Astrocyte (in vitro differentiated cells and primary cell): ENCODE data around the gene SIGLEC12. TPM values are rescaled to one million over a fixed set of nuclear protein-coding genes. Genes with fewer than 3 reads are reported as not detected.

Source experiments
- DNase-seq: peaks from one replicate; pipeline ENCODE4 v3.0.0-alpha.2; 2010; ENCODE audit warnings: low read depth
- FAIRE-seq: peaks from 2 replicates; lab custom pipeline; 2011; peaks lifted over from hg19 to GRCh38; lab: Jason Lieb, UNC
- H2AFZ ChIP-seq: 2 replicates; pipeline ENCODE4 v1.6.0; 2012; ENCODE audit warnings: low read depth, low read length, inconsistent platforms
- H3K27ac ChIP-seq: 2 replicates; pipeline ENCODE4 v1.5.1; 2011; ENCODE audit warnings: low read depth, low read length, inconsistent platforms
- H3K27me3 ChIP-seq: 2 replicates; pipeline ENCODE4 v1.6.0; 2011; ENCODE audit warnings: low read length, inconsistent platforms; ENCODE audit not compliant: insufficient read depth
- H3K36me3 ChIP-seq: 2 replicates; pipeline ENCODE4 v1.5.1; 2011; ENCODE audit warnings: low read length, inconsistent platforms; ENCODE audit not compliant: insufficient read depth
- H3K4me1 ChIP-seq: 2 replicates; pipeline ENCODE4 v1.5.1; 2011; ENCODE audit warnings: low read length, inconsistent platforms; ENCODE audit not compliant: insufficient read depth
- H3K4me2 ChIP-seq: 2 replicates; pipeline ENCODE4 v1.6.0; 2012; ENCODE audit warnings: low read length, inconsistent platforms
- H3K4me3 ChIP-seq: 2 replicates; pipeline ENCODE4 v1.5.1; 2011; ENCODE audit warnings: low read depth, mild to moderate bottlenecking, low read length, inconsistent platforms; ENCODE audit not compliant: insufficient read depth
- H3K79me2 ChIP-seq: 2 replicates; pipeline ENCODE4 v1.6.0; 2012; ENCODE audit warnings: mild to moderate bottlenecking, low read length, inconsistent platforms; ENCODE audit not compliant: insufficient read depth
- H3K9ac ChIP-seq: 2 replicates; pipeline ENCODE4 v1.6.0; 2012; ENCODE audit warnings: mild to moderate bottlenecking, low read length, inconsistent platforms
- H3K9me3 ChIP-seq: 2 replicates; pipeline ENCODE4 v1.5.1; 2012; ENCODE audit warnings: low read depth, mild to moderate bottlenecking, low read length, inconsistent platforms; ENCODE audit not compliant: insufficient read depth
- H4K20me1 ChIP-seq: 2 replicates; pipeline ENCODE4 v1.6.0; 2012; ENCODE audit warnings: low read length, inconsistent platforms; ENCODE audit not compliant: insufficient read depth
- H3K27ac Mint-ChIP-seq: one replicate; pipeline ENCODE4 v1.8.0; 2021; ENCODE audit warnings: mild to moderate bottlenecking, mixed read lengths; ENCODE audit not compliant: unreplicated experiment
- H3K27me3 Mint-ChIP-seq: one replicate; pipeline ENCODE4 v1.8.0; 2021; ENCODE audit warnings: low read depth, mixed read lengths; ENCODE audit not compliant: unreplicated experiment
- H3K36me3 Mint-ChIP-seq: one replicate; pipeline ENCODE4 v1.8.0; 2021; ENCODE audit warnings: low read depth, mixed read lengths; ENCODE audit not compliant: unreplicated experiment
- H3K4me1 Mint-ChIP-seq: one replicate; pipeline ENCODE4 v1.8.0; 2021; ENCODE audit warnings: low read depth, mixed read lengths; ENCODE audit not compliant: unreplicated experiment
- H3K4me3 Mint-ChIP-seq: one replicate; pipeline ENCODE4 v1.8.0; 2021; ENCODE audit warnings: mild to moderate bottlenecking, moderate library complexity, mixed read lengths; ENCODE audit not compliant: unreplicated experiment
- H3K9me3 Mint-ChIP-seq: one replicate; pipeline ENCODE4 v1.8.0; 2021; ENCODE audit warnings: mild to moderate bottlenecking, mixed read lengths; ENCODE audit not compliant: unreplicated experiment
- EZH2 ChIP-seq: IDR thresholded peaks from 2 replicates; pipeline ENCODE4 v1.6.1; 2012; ENCODE audit warnings: mild to moderate bottlenecking, low read length, inconsistent platforms; ENCODE audit not compliant: insufficient read depth
- total RNA-seq: library from RNA; stranded (reverse); gene quantifications from 2 replicates; pipeline ENCODE4 v1.2.1, GENCODE V29; 2021
- TF ChIP-seq, protein P1 (sequence below): IDR thresholded peaks from 2 replicates; pipeline ENCODE4 v1.5.1; 2011; ENCODE audit warnings: low read depth, mild to moderate bottlenecking, inconsistent platforms, low read length, moderate library complexity; ENCODE audit not compliant: insufficient read depth

SIGLEC12 gene
- total RNA-seq, 1 donor from 2014 or later = not detected

DNA sequence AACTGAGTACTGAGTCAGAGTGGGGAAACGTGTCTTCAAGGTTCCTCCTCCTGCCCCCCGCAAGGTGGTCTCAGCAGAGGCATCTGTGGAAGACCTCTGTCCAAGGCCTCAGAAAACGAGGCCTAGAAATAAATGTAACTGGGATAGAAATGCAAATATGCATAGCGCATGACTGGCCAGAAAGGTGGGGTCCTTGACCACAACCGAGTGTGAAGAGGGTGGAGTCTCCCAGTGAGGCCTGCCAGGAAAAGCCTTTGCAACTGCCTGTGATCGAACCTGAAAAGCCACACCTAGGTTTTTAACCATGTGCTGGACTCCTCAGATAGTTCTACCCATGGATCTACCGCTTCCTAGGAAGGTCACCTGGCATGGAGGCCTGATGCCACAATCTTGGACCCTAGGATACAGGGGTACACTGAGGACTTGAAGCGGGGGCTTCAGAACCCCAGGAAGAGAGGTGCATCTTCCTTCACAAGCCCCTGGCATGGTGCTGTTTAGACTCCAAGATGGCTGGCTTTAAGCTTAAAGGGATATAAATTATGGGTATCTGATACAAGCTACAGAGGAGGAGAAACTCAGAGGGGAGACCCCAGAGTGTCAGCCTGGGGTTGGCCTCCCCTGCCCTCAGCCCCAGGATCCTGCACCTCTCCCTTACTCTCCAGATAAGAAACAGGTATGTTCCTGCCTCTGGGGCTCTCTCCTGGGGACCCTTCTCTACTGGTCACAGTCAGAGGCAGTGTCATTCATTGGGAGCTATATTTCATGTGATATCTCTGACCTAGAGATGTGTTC, 48.1 kb upstream of the SIGLEC12 start:
- FAIRE-seq = no peak
- no peak overlapping the region for H3K4me3 ChIP-seq
- TF ChIP-seq EZH2 = no peak
- TF ChIP-seq, protein P1, sequence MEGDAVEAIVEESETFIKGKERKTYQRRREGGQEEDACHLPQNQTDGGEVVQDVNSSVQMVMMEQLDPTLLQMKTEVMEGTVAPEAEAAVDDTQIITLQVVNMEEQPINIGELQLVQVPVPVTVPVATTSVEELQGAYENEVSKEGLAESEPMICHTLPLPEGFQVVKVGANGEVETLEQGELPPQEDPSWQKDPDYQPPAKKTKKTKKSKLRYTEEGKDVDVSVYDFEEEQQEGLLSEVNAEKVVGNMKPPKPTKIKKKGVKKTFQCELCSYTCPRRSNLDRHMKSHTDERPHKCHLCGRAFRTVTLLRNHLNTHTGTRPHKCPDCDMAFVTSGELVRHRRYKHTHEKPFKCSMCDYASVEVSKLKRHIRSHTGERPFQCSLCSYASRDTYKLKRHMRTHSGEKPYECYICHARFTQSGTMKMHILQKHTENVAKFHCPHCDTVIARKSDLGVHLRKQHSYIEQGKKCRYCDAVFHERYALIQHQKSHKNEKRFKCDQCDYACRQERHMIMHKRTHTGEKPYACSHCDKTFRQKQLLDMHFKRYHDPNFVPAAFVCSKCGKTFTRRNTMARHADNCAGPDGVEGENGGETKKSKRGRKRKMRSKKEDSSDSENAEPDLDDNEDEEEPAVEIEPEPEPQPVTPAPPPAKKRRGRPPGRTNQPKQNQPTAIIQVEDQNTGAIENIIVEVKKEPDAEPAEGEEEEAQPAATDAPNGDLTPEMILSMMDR = no peak
- Mint-ChIP-seq H3K27ac (no peak overlapping the region), H3K27me3 (peaks cover 24% of the 10 kb centered on the region), H3K4me1 (peaks cover 4% of the 10 kb centered on the region), H3K9me3 (peaks cover 10% of the 10 kb centered on the region), H3K4me3 (no peak overlapping the region), H3K36me3 (no peaks in the 10 kb centered on the region)
- DNase-seq = no peak
- no peaks in the 10 kb centered on the region for H4K20me1 ChIP-seq
- H3K4me1 ChIP-seq = no peaks in the 10 kb centered on the region
- no peak overlapping the region for H2AFZ ChIP-seq
- H3K9me3 ChIP-seq = no peaks in the 10 kb centered on the region
- H3K9ac ChIP-seq = no peak overlapping the region
- no peak overlapping the region for H3K4me2 ChIP-seq
- H3K27me3 ChIP-seq = no peaks in the 10 kb centered on the region
- H3K79me2 ChIP-seq = no peaks in the 10 kb centered on the region
- no peak overlapping the region for H3K27ac ChIP-seq
- H3K36me3 ChIP-seq = no peaks in the 10 kb centered on the region

DNA sequence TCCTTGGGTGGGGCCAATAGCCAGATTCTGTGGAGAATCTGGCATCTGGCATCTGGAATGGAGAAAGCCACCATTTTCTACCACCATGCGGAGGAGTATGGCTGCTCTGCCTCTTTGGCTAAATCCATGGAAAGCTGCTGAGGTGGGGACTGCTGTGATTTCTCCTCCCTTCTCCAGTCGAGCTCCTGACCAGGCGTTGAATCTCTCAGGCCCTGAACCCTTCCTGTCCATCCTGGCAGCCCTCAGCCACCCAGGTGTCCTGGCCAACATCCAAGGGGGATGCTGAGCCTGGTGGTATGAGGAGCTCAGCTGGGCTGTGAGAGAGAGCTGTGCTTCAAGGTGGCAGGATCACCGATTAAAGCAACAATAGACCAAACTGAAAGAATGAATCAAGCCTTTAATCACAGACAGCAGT, 47.3 kb upstream of the SIGLEC12 start:
- H3K4me3 Mint-ChIP-seq = no peak overlapping the region
- H4K20me1 ChIP-seq = no peaks in the 10 kb centered on the region
- no peaks in the 10 kb centered on the region for H3K9me3 ChIP-seq
- H3K9me3 Mint-ChIP-seq = peaks cover 11% of the 10 kb centered on the region
- H3K27ac Mint-ChIP-seq = no peak overlapping the region
- H3K4me2 ChIP-seq = no peak overlapping the region
- H3K27me3 ChIP-seq = no peaks in the 10 kb centered on the region
- no peak overlapping the region for H3K4me3 ChIP-seq
- H2AFZ ChIP-seq = no peak overlapping the region
- TF ChIP-seq, protein P1 = no peak
- no peak for TF ChIP-seq EZH2
- no peak overlapping the region for H3K27ac ChIP-seq
- no peak overlapping the region for H3K9ac ChIP-seq
- H3K36me3 Mint-ChIP-seq = no peaks in the 10 kb centered on the region
- H3K4me1 ChIP-seq = no peaks in the 10 kb centered on the region
- peaks cover 27% of the 10 kb centered on the region for H3K27me3 Mint-ChIP-seq
- H3K4me1 Mint-ChIP-seq = peaks cover 4% of the 10 kb centered on the region
- H3K79me2 ChIP-seq = no peaks in the 10 kb centered on the region
- DNase-seq (no peak), FAIRE-seq (no peak)
- no peaks in the 10 kb centered on the region for H3K36me3 ChIP-seq

DNA sequence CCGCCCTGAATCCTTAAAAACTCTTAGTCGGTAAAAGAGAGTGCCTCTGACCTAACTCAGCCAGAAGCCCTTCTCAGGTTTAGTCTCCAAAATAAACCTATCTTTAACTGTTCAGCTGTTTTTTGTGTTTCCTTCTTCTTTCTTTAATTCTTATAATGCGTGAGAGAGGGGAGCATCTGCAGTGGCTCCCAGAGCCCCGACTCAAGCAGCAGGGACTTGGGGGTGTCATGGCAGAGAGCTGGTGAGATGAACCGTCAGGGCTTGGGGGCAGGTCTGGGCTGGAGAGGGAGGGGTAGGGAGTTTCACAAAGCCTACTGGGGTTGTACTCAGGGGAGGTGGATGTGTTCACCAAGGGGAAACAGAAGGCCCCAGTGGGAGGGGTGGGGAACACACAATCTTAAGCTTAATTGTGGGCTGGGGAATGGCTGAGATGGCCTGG, 46.6 kb upstream of the SIGLEC12 start:
- FAIRE-seq (no peak), DNase-seq (no peak)
- Histone ChIP-seq H3K9me3 (no peaks in the 10 kb centered on the region), H3K36me3 (no peaks in the 10 kb centered on the region), H4K20me1 (no peaks in the 10 kb centered on the region), H3K4me3 (no peak overlapping the region), H2AFZ (no peak overlapping the region), H3K4me1 (no peaks in the 10 kb centered on the region), H3K27me3 (no peaks in the 10 kb centered on the region), H3K9ac (no peak overlapping the region), H3K4me2 (no peak overlapping the region), H3K27ac (no peak overlapping the region), H3K79me2 (no peaks in the 10 kb centered on the region)
- Mint-ChIP-seq H3K4me3 (no peak overlapping the region), H3K9me3 (peaks cover 13% of the 10 kb centered on the region), H3K36me3 (no peaks in the 10 kb centered on the region), H3K27ac (no peak overlapping the region), H3K27me3 (peaks cover 28% of the 10 kb centered on the region), H3K4me1 (peaks cover 4% of the 10 kb centered on the region)
- no peak for TF ChIP-seq EZH2
- TF ChIP-seq, protein P1 = no peak
